ENCODE data around the gene RTN4R.

GRCh38 chr22:20228055-20228938 lies 39.8 kb downstream of the RTN4R start:
- TF ChIP-seq, protein P1, sequence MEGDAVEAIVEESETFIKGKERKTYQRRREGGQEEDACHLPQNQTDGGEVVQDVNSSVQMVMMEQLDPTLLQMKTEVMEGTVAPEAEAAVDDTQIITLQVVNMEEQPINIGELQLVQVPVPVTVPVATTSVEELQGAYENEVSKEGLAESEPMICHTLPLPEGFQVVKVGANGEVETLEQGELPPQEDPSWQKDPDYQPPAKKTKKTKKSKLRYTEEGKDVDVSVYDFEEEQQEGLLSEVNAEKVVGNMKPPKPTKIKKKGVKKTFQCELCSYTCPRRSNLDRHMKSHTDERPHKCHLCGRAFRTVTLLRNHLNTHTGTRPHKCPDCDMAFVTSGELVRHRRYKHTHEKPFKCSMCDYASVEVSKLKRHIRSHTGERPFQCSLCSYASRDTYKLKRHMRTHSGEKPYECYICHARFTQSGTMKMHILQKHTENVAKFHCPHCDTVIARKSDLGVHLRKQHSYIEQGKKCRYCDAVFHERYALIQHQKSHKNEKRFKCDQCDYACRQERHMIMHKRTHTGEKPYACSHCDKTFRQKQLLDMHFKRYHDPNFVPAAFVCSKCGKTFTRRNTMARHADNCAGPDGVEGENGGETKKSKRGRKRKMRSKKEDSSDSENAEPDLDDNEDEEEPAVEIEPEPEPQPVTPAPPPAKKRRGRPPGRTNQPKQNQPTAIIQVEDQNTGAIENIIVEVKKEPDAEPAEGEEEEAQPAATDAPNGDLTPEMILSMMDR (IDR thresholded peaks at IDR 0.05): no peak
- TF ChIP-seq POLR2A (IDR thresholded peaks at IDR 0.05): no peak

Measured in upper lobe of left lung (tissue), 4 donors.